ENCODE data around the gene APLF. TPM values are rescaled to one million over a fixed set of nuclear protein-coding genes. Genes with fewer than 3 reads are reported as not detected.

APLF gene
- total RNA-seq, 1 donor from 2014 or later = 3.8 TPM

DNA sequence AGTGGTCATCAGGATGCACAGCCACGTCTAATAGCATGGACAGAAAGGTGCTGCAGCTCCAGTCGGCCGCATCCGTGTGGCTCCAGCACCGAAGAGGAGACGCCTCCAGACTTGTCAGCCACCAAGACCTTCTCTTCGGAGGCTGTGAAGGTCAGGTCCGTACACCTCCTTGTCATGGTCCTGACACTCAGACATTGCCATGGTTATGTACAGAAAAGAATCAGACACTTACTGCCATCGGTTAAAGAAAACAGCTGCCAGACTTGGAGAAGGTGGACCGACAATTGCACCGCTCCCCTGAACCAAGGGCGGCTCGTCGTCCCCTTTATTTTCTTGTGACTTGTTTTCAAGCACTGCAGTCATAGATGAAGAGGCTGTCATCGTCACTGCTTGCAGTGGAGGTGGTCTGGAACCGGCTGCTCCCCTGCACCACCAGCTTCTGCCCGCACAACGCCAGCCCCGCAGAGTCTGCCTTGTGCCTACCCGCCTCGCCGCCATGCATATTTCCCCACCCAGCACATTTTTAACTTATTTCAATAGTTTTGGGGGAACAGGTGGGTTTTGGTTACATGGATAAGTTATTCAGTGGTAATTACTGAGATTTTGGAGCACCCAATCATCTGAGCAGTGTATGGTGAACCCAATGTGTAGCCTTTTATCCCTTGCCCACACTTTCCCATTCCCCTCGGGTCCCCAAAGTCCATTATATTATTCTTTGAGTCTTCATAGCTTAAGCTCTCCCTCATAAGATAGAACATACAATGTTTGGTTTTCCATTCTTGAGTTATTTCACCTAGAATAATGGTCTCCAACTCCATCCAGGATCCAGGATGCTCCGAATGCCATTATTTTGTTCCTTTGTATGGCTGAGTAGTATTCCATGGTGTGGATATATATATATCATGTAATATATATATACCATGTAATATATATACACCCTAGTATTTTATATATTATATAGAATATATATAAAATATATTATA, 18.4 kb upstream of the APLF start:
- intact Hi-C loops (cut with micrococcal nuclease) = loop anchor here (10.0 kb wide), 2 partner anchors 164 to 294 kb away; partner anchors contain the start of gene PNO1
- DNase-seq (ENCODE audit: low spot score) = peak; percentile 26
- no peaks in the 10 kb centered on the region for H3K36me3 Mint-ChIP-seq (ENCODE audit: low read depth)

GRCh38 chr2:68452158-68452900, 15.1 kb upstream of the APLF start:
- DNase-seq (ENCODE audit: low spot score) = no peak
- intact Hi-C loops (cut with micrococcal nuclease) = no loop called here
- no peaks in the 10 kb centered on the region for H3K27me3 Mint-ChIP-seq (ENCODE audit: low read depth)
- no peaks in the 10 kb centered on the region for H3K9me3 Mint-ChIP-seq
- no peaks in the 10 kb centered on the region for H3K36me3 Mint-ChIP-seq (ENCODE audit: low read depth)
- no peak overlapping the region for H3K27ac Mint-ChIP-seq
- H3K4me3 Mint-ChIP-seq (ENCODE audit: low read depth) = no peak overlapping the region
- H3K4me1 Mint-ChIP-seq (ENCODE audit: low read depth) = peaks cover 2% of the 10 kb centered on the region

More for the DNA sequence above, 18.4 kb upstream of the APLF start:
- peaks cover 2% of the 10 kb centered on the region for H3K27me3 Mint-ChIP-seq (ENCODE audit: low read depth)
- H3K4me1 Mint-ChIP-seq (ENCODE audit: low read depth) = peaks cover 2% of the 10 kb centered on the region
- no peak overlapping the region for H3K27ac Mint-ChIP-seq
- H3K9me3 Mint-ChIP-seq = no peaks in the 10 kb centered on the region
- H3K4me3 Mint-ChIP-seq (ENCODE audit: low read depth) = no peak overlapping the region

- no peaks in the 10 kb centered on the region for H3K9me3 Mint-ChIP-seq
- H3K4me3 Mint-ChIP-seq (ENCODE audit: low read depth) = no peak overlapping the region
- DNase-seq (ENCODE audit: low spot score) = no peak
- H3K36me3 Mint-ChIP-seq (ENCODE audit: low read depth) = no peaks in the 10 kb centered on the region
- H3K27me3 Mint-ChIP-seq (ENCODE audit: low read depth) = no peaks in the 10 kb centered on the region
- no peak overlapping the region for H3K27ac Mint-ChIP-seq
- intact Hi-C loops (cut with micrococcal nuclease) = no loop called here
- H3K4me1 Mint-ChIP-seq (ENCODE audit: low read depth) = peaks cover 4% of the 10 kb centered on the region
These were observed 13.5 kb upstream of the APLF start for GRCh38 chr2:68453761-68454360.

GRCh38 chr2:68454719-68455118, 12.7 kb upstream of the APLF start:
- no peaks in the 10 kb centered on the region for H3K27me3 Mint-ChIP-seq (ENCODE audit: low read depth)
- H3K9me3 Mint-ChIP-seq = no peaks in the 10 kb centered on the region
- no peaks in the 10 kb centered on the region for H3K36me3 Mint-ChIP-seq (ENCODE audit: low read depth)
- H3K4me1 Mint-ChIP-seq (ENCODE audit: low read depth) = peaks cover 4% of the 10 kb centered on the region
- H3K27ac Mint-ChIP-seq = no peak overlapping the region
- intact Hi-C loops (cut with micrococcal nuclease) = no loop called here
- DNase-seq (ENCODE audit: low spot score) = no peak
- no peak overlapping the region for H3K4me3 Mint-ChIP-seq (ENCODE audit: low read depth)

- H3K4me1 Mint-ChIP-seq (ENCODE audit: low read depth) = peaks cover 4% of the 10 kb centered on the region
- intact Hi-C loops (cut with micrococcal nuclease) = no loop called here
- no peaks in the 10 kb centered on the region for H3K27me3 Mint-ChIP-seq (ENCODE audit: low read depth)
- H3K4me3 Mint-ChIP-seq (ENCODE audit: low read depth) = no peak overlapping the region
- no peaks in the 10 kb centered on the region for H3K9me3 Mint-ChIP-seq
- no peaks in the 10 kb centered on the region for H3K36me3 Mint-ChIP-seq (ENCODE audit: low read depth)
- no peak for DNase-seq (ENCODE audit: low spot score)
- H3K27ac Mint-ChIP-seq = no peak overlapping the region
These were observed 11.2 kb upstream of the APLF start for GRCh38 chr2:68456198-68456597.

DNA sequence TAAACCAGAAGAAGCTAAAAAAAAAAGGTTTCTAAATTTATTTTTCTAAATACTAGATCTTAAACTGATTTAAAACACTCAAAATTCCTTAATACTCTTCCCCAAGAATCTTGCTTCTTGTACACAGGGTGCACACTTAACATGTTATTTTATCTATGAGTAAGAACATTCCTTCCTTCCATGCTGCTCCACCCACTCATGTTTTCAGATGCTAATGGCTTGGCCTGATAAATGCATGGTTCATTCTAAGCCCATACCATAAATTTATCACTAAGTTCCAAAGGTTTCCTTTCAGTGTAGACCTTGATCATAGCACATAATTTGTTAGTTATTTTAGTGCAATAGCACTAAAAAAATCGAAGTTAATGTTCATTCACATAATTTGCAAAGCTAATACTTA, 8.4 kb upstream of the APLF start:
- peaks cover 2% of the 10 kb centered on the region for H3K4me1 Mint-ChIP-seq (ENCODE audit: low read depth)
- no peaks in the 10 kb centered on the region for H3K9me3 Mint-ChIP-seq
- H3K4me3 Mint-ChIP-seq (ENCODE audit: low read depth) = no peak overlapping the region
- no peaks in the 10 kb centered on the region for H3K27me3 Mint-ChIP-seq (ENCODE audit: low read depth)
- no peak overlapping the region for H3K27ac Mint-ChIP-seq
- intact Hi-C loops (cut with micrococcal nuclease) = no loop called here
- no peaks in the 10 kb centered on the region for H3K36me3 Mint-ChIP-seq (ENCODE audit: low read depth)
- no peak for DNase-seq (ENCODE audit: low spot score)

- Mint-ChIP-seq H3K4me3 (ENCODE audit: low read depth) (no peak overlapping the region), H3K27ac (no peak overlapping the region), H3K36me3 (ENCODE audit: low read depth) (no peaks in the 10 kb centered on the region), H3K4me1 (ENCODE audit: low read depth) (peaks cover 25% of the 10 kb centered on the region), H3K9me3 (no peaks in the 10 kb centered on the region), H3K27me3 (ENCODE audit: low read depth) (no peaks in the 10 kb centered on the region)
- intact Hi-C loops (cut with micrococcal nuclease) = loop anchor here (1.0 to 10.0 kb wide), 4 partner anchors 252 to 591 kb away; partner anchors contain the start of gene ANTXR1
- DNase-seq (ENCODE audit: low spot score) = no peak
These were observed 4.0 kb upstream of the APLF start for GRCh38 chr2:68463287-68463877.

GRCh38 chr2:68464651-68465050, 2.7 kb upstream of the APLF start:
- intact Hi-C loops (cut with micrococcal nuclease) = loop anchor here (1.0 to 10.0 kb wide), 5 partner anchors 56 to 923 kb away; partner anchors contain the start of genes ANTXR1 and GFPT1
- Mint-ChIP-seq H3K4me1 (ENCODE audit: low read depth) (peaks cover 34% of the 10 kb centered on the region), H3K27ac (peak overlapping the region; percentile 26), H3K4me3 (ENCODE audit: low read depth) (no peak overlapping the region), H3K27me3 (ENCODE audit: low read depth) (no peaks in the 10 kb centered on the region), H3K9me3 (no peaks in the 10 kb centered on the region), H3K36me3 (ENCODE audit: low read depth) (no peaks in the 10 kb centered on the region)
- no peak for DNase-seq (ENCODE audit: low spot score)

GRCh38 chr2:68465081-68465916, 2.1 kb upstream of the APLF start:
- intact Hi-C loops (cut with micrococcal nuclease) = loop anchor here (1.0 to 10.0 kb wide), 5 partner anchors 56 to 922 kb away; partner anchors contain the start of genes ANTXR1 and GFPT1

GRCh38 chr2:68466361-68466777, 1.0 kb upstream of the APLF start:
- Mint-ChIP-seq H3K9me3 (no peaks in the 10 kb centered on the region), H3K27me3 (ENCODE audit: low read depth) (no peaks in the 10 kb centered on the region), H3K27ac (peak overlapping the region; percentile 94), H3K4me3 (ENCODE audit: low read depth) (peak overlapping the region; percentile 95), H3K36me3 (ENCODE audit: low read depth) (no peaks in the 10 kb centered on the region), H3K4me1 (ENCODE audit: low read depth) (peaks cover 44% of the 10 kb centered on the region)
- intact Hi-C loops (cut with micrococcal nuclease) = loop anchor here (2.0 to 10.0 kb wide), 8 partner anchors 186 to 921 kb away; partner anchors contain the start of genes ANTXR1, GFPT1 and PNO1
- DNase-seq (ENCODE audit: low spot score) = peak; percentile 58

More at GRCh38 chr2:68465081-68465916, 2.1 kb upstream of the APLF start:
- H3K4me3 Mint-ChIP-seq (ENCODE audit: low read depth) = peak overlapping the region; percentile 95
- H3K36me3 Mint-ChIP-seq (ENCODE audit: low read depth) = no peaks in the 10 kb centered on the region
- peaks cover 39% of the 10 kb centered on the region for H3K4me1 Mint-ChIP-seq (ENCODE audit: low read depth)
- peak; percentile 51 for DNase-seq (ENCODE audit: low spot score)
- H3K9me3 Mint-ChIP-seq = no peaks in the 10 kb centered on the region
- H3K27me3 Mint-ChIP-seq (ENCODE audit: low read depth) = no peaks in the 10 kb centered on the region
- peak overlapping the region; percentile 94 for H3K27ac Mint-ChIP-seq

DNA sequence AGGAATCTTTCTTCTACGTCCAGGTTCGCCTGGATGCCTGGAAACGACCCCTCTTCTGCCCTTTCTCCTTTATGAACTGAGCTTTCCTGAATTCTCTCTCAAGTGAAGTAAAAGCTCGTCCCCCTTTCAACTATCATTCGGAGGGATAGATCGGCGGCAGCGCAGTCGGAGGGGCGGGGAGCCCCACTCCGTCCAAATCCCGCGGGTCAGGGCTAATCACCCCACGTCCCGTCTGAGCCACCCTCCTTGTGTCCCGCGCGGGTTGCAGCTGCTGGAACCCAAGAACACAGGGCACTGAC, 658 bp upstream of the APLF start:
- DNase-seq (ENCODE audit: low spot score) = no peak
- Mint-ChIP-seq H3K4me3 (ENCODE audit: low read depth) (peak overlapping the region; percentile 95), H3K9me3 (no peaks in the 10 kb centered on the region), H3K27me3 (ENCODE audit: low read depth) (no peaks in the 10 kb centered on the region), H3K36me3 (ENCODE audit: low read depth) (no peaks in the 10 kb centered on the region), H3K4me1 (ENCODE audit: low read depth) (peaks cover 45% of the 10 kb centered on the region), H3K27ac (peak overlapping the region; percentile 94)
- intact Hi-C loops (cut with micrococcal nuclease) = loop anchor here (1.0 to 10.0 kb wide), 12 partner anchors 25 to 921 kb away; partner anchors contain the start of genes ANTXR1, GFPT1, PNO1 and PPP3R1

All from activated T-helper 2 cell treated with anti-CD3 and anti-CD28 coated beads, Interferon-gamma antibody, Interleukin-2, Interleukin-4, amounts not matched to agents 10 μg/mL and 5 μg/mL and 100 μg/mL, durations not matched to agents 14 hours and 24 hours and 36 hours (primary cell).